GM12878 (cell line): ENCODE measurements around the gene TSPAN31. TPM values are rescaled to one million over a fixed set of nuclear protein-coding genes. Genes with fewer than 3 reads are reported as not detected.

ENCODE experiments used
- ATAC-seq: fragments of 200-7000 bp; cut with Tn5 transposase; 3 replicates; pipeline ENCODE4 v1.9.1; 2020; ENCODE audit warnings: mild to moderate bottlenecking, moderate library complexity
- BruUV-seq: library from RNA; stranded (reverse); fragments of 400-500 nt; replicated peaks from 2 replicates; lab custom pipeline; 2021; lab: Mats Ljungman, UMichigan
- CTCF ChIA-PET: fragments of 300-600 bp; sonication (Branson Sonifier 250); formaldehyde crosslinking; extraction: SDS; loops from one replicate; lab custom pipeline; 2021; ENCODE audit warnings: inconsistent platforms; lab: Yijun Ruan, JAX
- POLR2A ChIA-PET: fragments of 350-600 bp; formaldehyde crosslinking; extraction: SDS; loops from one replicate; lab custom pipeline; 2021; ENCODE audit warnings: inconsistent platforms; lab: Charles Lee
- RAD21 ChIA-PET: fragments of 300-600 bp; sonication (Branson Sonifier 250); formaldehyde crosslinking; loops from one replicate; lab custom pipeline; 2023; ENCODE audit warnings: antibody characterized with exemption; ENCODE audit not compliant: unreplicated experiment; lab: Charles Lee
- SMC1A ChIA-PET: fragments of 300-600 bp; sonication (Branson Sonifier 250); formaldehyde crosslinking; loops from one replicate; lab custom pipeline; 2023; ENCODE audit not compliant: unreplicated experiment, uncharacterized antibody; lab: Charles Lee
- DNase-seq: peaks from one replicate; pipeline ENCODE4 v3.0.0-alpha.2; 2011; ENCODE audit warnings: low read depth, low spot score
- FAIRE-seq: peaks from 3 replicates; lab custom pipeline; 2011; peaks lifted over from hg19 to GRCh38; lab: Jason Lieb, UNC
- H2AFZ ChIP-seq: 2 replicates; pipeline ENCODE4 v1.6.0; 2011; ENCODE audit warnings: low read depth, low read length, control low read depth; ENCODE audit not compliant: control insufficient read depth
- H3K27ac ChIP-seq: 2 replicates; pipeline ENCODE4 v1.5.1; 2011; ENCODE audit warnings: control low read depth; ENCODE audit not compliant: control insufficient read depth, insufficient read depth
- H3K27me3 ChIP-seq, 2 experiments: replicated peaks in 1 of 2; 2 replicates each; pipeline versions ENCODE4 v1.6.0 to v1.6.1; 2011; ENCODE audit warnings: low read length in 1 of 2; ENCODE audit not compliant: control insufficient read depth in 2 of 2, insufficient read depth in 2 of 2
- H3K36me3 ChIP-seq, 2 experiments: 2 replicates each; pipeline ENCODE4 v1.5.1; 2011; ENCODE audit warnings: low read length in 1 of 2; ENCODE audit not compliant: control insufficient read depth in 2 of 2, insufficient read depth in 2 of 2
- H3K4me1 ChIP-seq: 2 replicates; pipeline ENCODE4 v1.6.1; 2011; ENCODE audit warnings: mild to moderate bottlenecking, low read length, moderate library complexity, mixed read lengths; ENCODE audit not compliant: control insufficient read depth, insufficient read depth
- H3K4me2 ChIP-seq: 2 replicates; pipeline ENCODE4 v1.6.0; 2011; ENCODE audit warnings: control low read depth; ENCODE audit not compliant: control insufficient read depth, insufficient read depth
- H3K4me3 ChIP-seq: fragments of 200-600 bp; sonication (generic); 2 replicates; pipeline ENCODE4 v1.5.1; 2016
- H3K79me2 ChIP-seq: 2 replicates; pipeline ENCODE4 v1.6.0; 2011; ENCODE audit warnings: low read length; ENCODE audit not compliant: control insufficient read depth, insufficient read depth
- H3K9ac ChIP-seq: 2 replicates; pipeline ENCODE4 v1.8.0; 2011; ENCODE audit warnings: low read length, control low read depth, mixed read lengths; ENCODE audit not compliant: control insufficient read depth, insufficient read depth
- H3K9me3 ChIP-seq: replicated peaks from 3 replicates; pipeline ENCODE4 v1.5.1; 2011; ENCODE audit warnings: mild to moderate bottlenecking, low read length; ENCODE audit not compliant: control insufficient read depth, insufficient read depth
- H4K20me1 ChIP-seq: 2 replicates; pipeline ENCODE4 v1.6.0; 2011; ENCODE audit not compliant: control insufficient read depth, insufficient read depth
- HDAC2 ChIP-seq: fragments of 200-600 bp; sonication (generic); IDR thresholded peaks from 2 replicates; pipeline ENCODE4 v1.6.1; 2017
- POLR2A ChIP-seq: IDR thresholded peaks from 2 replicates; pipeline ENCODE4 v1.6.1; 2011; ENCODE audit warnings: low read depth, mild to moderate bottlenecking, low read length
- RAD51 ChIP-seq: fragments of 450-650 bp; IDR thresholded peaks from 2 replicates; pipeline ENCODE4 v1.6.1; 2016; ENCODE audit warnings: moderate library complexity, mild to moderate bottlenecking, inconsistent platforms
- WGBS: methylation state at CpG from one replicate; pipeline ENCODE4 v1.1.6; 2016; ENCODE audit warnings: low lambda C conversion rate; ENCODE audit not compliant: insufficient replicate concordance, insufficient coverage; ENCODE audit errors: missing lambda C conversion rate; 5-methylcytosine and 5-hydroxymethylcytosine counted together
- in situ Hi-C: fragments of 300-500 bp; cut with MboI; formaldehyde crosslinking; loops from 9 replicates; pipeline ENCODE4 v1.14.3; 2018; ENCODE audit warnings: mixed read lengths
- intact Hi-C: fragments of 100-400 bp; cut with micrococcal nuclease; formaldehyde crosslinking; loops from one replicate; pipeline ENCODE4 v1.14.2; 2022; ENCODE audit not compliant: unreplicated experiment
- polyA plus RNA-seq, 11 experiments: library from polyadenylated mRNA; depleted of rRNA in 4 of 11; unstranded in 6 of 11; stranded (reverse) in 5 of 11; fragments of >200 nt; fragmentation: Nextera tagmentation in 4 of 11; fragmentation: Illumina TruSeq in 1 of 11; extraction: Ambion mirVana in 4 of 11; extraction: Trizol in 1 of 11; gene quantifications; 1 replicate in 1 of 11; 2 replicates in 10 of 11; pipeline versions ENCODE4 v1.2.1 to v1.2.3, GENCODE V29; 2011 to 2016; ENCODE audit warnings: inconsistent platforms in 2 of 11, missing spikeins in 2 of 11, low read depth in 1 of 11
- total RNA-seq, 4 experiments: library from RNA; depleted of rRNA in 3 of 4; stranded (reverse); fragments of >200 nt in 3 of 4; fragmentation: Illumina TruSeq in 1 of 4; extraction: Trizol in 1 of 4; gene quantifications; 2 replicates each; pipeline versions ENCODE4 v1.2.1 to v1.2.3, GENCODE V29; 2013 to 2021
- TF ChIP-seq, protein P1 (sequence below): IDR thresholded peaks from 2 replicates; pipeline ENCODE4 v1.6.1; 2011; ENCODE audit warnings: mild to moderate bottlenecking, low read depth, low read length, moderate library complexity; ENCODE audit not compliant: insufficient replicate concordance
- TF ChIP-seq, protein P2 (sequence below): IDR thresholded peaks from 2 replicates; pipeline ENCODE4 v1.6.1; 2011; ENCODE audit warnings: low read depth, mild to moderate bottlenecking, low read length, moderate library complexity, borderline replicate concordance; ENCODE audit errors: extremely low read depth

Gene TSPAN31
- total and polyA plus RNA-seq, 10 of the 15 experiments (the other 5 are each of a cell fraction or from before 2014, with no cell fraction given): 11.8 to 32.2 (median 24.7) TPM

DNA sequence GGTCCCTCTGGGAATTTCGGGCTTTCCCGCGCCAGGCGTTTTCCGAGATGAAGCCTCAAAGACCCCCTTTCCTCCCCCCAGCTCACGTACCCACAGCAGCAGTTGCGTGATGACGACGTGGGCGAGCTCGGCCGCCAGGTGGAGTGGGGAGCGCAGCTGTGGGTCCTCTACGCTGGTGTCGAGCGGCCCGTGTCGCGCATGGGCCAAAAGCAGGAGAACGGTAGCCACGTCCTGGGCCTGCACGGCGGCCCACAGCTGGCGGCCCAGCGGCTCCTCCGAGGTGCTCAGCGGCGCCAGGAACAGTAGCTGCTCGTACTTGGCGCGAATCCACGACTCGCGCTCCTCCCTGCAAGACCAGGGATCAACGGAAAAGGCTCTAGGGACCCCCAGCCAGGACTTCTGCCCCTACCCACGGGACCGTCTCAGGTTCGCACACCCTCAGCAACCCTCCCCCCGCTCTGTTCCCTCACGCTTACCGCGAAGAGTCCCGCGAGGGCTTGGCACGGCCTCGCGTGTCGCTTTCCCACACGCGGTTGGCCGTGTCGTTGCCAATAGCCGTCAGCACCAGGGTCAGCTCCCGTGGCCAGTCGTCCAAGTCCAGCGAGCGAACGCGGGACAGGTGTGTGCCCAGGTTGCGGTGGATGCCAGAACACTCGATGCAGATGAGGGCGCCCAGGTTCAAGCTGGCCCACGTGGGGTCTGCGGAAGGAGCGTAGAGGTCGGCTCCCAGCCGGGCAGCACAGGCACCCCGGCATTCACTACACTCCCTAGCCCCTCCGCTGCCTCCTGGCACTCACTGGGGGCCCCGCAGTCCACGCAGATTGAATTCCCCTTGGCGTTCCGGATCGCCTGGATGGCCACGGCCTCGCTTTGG, 17.7 kb upstream of the TSPAN31 start:
- FAIRE-seq: no peak
- no peaks in the 10 kb centered on the region for H3K27me3 ChIP-seq
- intact Hi-C loops (no loop called here), in situ Hi-C loops (no loop called here)
- no peaks in the 10 kb centered on the region for H3K4me1 ChIP-seq
- H3K9me3 ChIP-seq: no peaks in the 10 kb centered on the region
- ChIA-PET POLR2A (no interaction called here), CTCF (no interaction called here), SMC1A (no interaction called here), RAD21 (no interaction called here)
- no peaks in the 10 kb centered on the region for H4K20me1 ChIP-seq
- BruUV-seq: no TSS peak
- no peak overlapping the region for H3K4me2 ChIP-seq
- no peak overlapping the region for H3K27ac ChIP-seq
- WGBS: 98% methylated on average over 70 of the region's 76 CpGs
- no peak for ATAC-seq
- TF ChIP-seq, protein P1, sequence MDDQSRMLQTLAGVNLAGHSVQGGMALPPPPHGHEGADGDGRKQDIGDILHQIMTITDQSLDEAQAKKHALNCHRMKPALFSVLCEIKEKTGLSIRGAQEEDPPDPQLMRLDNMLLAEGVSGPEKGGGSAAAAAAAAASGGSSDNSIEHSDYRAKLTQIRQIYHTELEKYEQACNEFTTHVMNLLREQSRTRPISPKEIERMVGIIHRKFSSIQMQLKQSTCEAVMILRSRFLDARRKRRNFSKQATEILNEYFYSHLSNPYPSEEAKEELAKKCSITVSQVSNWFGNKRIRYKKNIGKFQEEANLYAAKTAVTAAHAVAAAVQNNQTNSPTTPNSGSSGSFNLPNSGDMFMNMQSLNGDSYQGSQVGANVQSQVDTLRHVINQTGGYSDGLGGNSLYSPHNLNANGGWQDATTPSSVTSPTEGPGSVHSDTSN: no peak
- TF ChIP-seq, protein P2, sequence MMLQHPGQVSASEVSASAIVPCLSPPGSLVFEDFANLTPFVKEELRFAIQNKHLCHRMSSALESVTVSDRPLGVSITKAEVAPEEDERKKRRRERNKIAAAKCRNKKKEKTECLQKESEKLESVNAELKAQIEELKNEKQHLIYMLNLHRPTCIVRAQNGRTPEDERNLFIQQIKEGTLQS: no peak
- TF ChIP-seq HDAC2: no peak
- TF ChIP-seq RAD51: no peak
- TF ChIP-seq POLR2A: 0 out of 2 replicates have a peak, but pooled peaks have one; percentile 5
- no peak overlapping the region for H3K4me3 ChIP-seq
- H3K79me2 ChIP-seq: no peaks in the 10 kb centered on the region
- no peak overlapping the region for H3K9ac ChIP-seq
- peaks cover 7 to 8% of the 10 kb centered on the region in 2 experiments; a peak in 3 of 4 replicates for H3K36me3 ChIP-seq
- DNase-seq: no peak
- H2AFZ ChIP-seq: no peak overlapping the region
